Subcutaneous abdominal adipose tissue (tissue), 5 donors: ENCODE measurements around the gene CALD1.
"Not testable (repeated sequence)": the region's sequence is repeated elsewhere in the genome, so short reads cannot be mapped to it uniquely, and the experiment has no call there.

Experiments used
- H3K27ac ChIP-seq: one replicate; pipeline ENCODE4 v1.7.0; 2013; ENCODE audit warnings: low read depth, mild to moderate bottlenecking, inconsistent platforms, low read length, moderate library complexity
- H3K27me3 ChIP-seq, 5 donors: one replicate each; pipeline ENCODE4 v1.7.0; 2013; ENCODE audit warnings: low read length in 5 of 5, inconsistent platforms in 1 of 5; ENCODE audit not compliant: control insufficient read depth in 5 of 5, insufficient read depth in 4 of 5
- H3K36me3 ChIP-seq, 5 donors: one replicate each; pipeline ENCODE4 v1.7.0; 2013; ENCODE audit warnings: low read length in 5 of 5; ENCODE audit not compliant: control insufficient read depth in 5 of 5, insufficient read depth in 5 of 5
- H3K4me1 ChIP-seq, 5 donors: one replicate each; pipeline ENCODE4 v1.7.0; 2013; ENCODE audit warnings: low read length in 5 of 5, mild to moderate bottlenecking in 3 of 5, moderate library complexity in 1 of 5; ENCODE audit not compliant: control insufficient read depth in 5 of 5, insufficient read depth in 5 of 5
- H3K4me3 ChIP-seq, 5 donors: one replicate each; pipeline ENCODE4 v1.7.0; 2013; ENCODE audit warnings: low read length in 5 of 5, low read depth in 1 of 5
- H3K9ac ChIP-seq, 5 donors: one replicate each; pipeline ENCODE4 v1.7.0; 2013; ENCODE audit warnings: low read length in 5 of 5, mild to moderate bottlenecking in 4 of 5, moderate library complexity in 3 of 5
- H3K9me3 ChIP-seq, 5 donors: one replicate each; pipeline ENCODE4 v1.7.0; 2013; ENCODE audit warnings: low read length in 5 of 5; ENCODE audit not compliant: control insufficient read depth in 5 of 5
- donor health status: healthy.
- donor health status: healthy.
- donor health status: healthy.
- donor health status: healthy.
- donor health status: healthy.

The CALD1 gene

DNA sequence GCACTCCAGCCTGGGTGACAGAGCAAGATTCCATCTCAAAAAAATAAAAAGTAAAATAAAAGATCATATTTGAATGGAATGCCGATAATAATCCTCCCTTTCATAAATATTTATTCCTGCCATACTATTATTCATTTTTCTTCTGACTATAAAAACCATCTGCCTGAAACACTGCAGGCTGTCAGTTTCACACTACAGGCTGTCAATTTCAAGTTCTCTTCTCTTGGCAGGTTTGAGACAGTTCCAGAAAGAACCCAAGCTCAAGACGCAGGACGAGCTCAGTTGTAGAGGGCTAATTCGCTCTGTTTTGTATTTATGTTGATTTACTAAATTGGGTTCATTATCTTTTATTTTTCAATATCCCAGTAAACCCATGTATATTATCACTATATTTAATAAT lies 188.7 kb downstream of the CALD1 start:
- no peak overlapping the region for H3K27ac ChIP-seq
- peaks cover 0 to 15% (median 7%) of the 10 kb centered on the region in 5 donors for H3K4me1 ChIP-seq
- H3K9ac ChIP-seq, result no peak overlapping the region
- peaks cover 12 to 36% (median 27%) of the 10 kb centered on the region in 5 donors for H3K36me3 ChIP-seq
- no peaks in the 10 kb centered on the region for H3K9me3 ChIP-seq
- H3K4me3 ChIP-seq, result no peak overlapping the region
- no peaks in the 10 kb centered on the region for H3K27me3 ChIP-seq

DNA sequence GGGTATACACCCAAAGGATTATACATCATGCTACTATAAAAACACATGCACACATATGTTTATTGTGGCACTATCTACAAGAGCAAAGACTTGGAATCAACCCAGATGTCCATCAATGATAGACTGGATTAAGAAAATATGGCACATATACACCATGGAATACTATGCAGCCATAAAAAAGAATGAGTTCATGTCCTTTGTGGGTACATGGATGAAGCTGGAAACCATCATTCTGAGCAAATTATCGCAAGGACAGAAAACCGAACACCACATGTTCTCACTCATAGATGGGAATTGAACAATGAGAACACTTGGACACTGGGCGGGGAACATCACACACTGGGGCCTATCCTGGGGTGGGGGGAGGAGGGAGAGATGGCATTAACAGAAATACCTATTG lies 202.2 kb downstream of the CALD1 start:
- H3K4me1 ChIP-seq, H3K4me3 ChIP-seq, H3K27me3 ChIP-seq, H3K9me3 ChIP-seq, H3K36me3 ChIP-seq, H3K27ac ChIP-seq, H3K9ac ChIP-seq: not testable (repeated sequence)

DNA sequence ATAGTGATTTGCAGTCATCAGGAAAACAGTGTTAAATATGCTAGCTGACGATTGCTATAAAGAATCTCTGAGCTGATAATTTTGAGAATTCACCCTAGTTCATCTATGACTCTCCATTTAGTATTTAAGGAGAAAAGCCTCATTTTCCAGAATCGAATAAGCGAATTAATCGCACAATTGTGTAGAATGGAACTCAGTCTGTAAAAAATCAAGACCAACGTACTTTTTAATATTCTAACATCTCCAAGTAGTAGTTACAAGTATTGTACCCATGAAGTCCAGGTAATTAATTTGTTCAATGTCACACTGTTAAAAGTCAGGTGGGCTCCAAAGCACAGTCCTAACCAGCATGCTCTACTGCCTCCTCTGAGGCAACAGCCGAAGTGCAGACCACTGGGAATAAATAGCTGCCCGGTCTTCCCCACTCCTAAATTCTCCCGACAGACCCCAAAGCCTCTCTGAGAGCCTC lies 206.5 kb downstream of the CALD1 start:
- H3K4me1 ChIP-seq, result peaks cover 0 to 12% (median 9%) of the 10 kb centered on the region in 5 donors
- no peaks in the 10 kb centered on the region for H3K27me3 ChIP-seq
- H3K9me3 ChIP-seq, result no peaks in the 10 kb centered on the region
- H3K27ac ChIP-seq, result peak overlapping the region; percentile 84
- peak overlapping the region; percentile 81 to 93 (median 87) for H3K4me3 ChIP-seq
- H3K36me3 ChIP-seq, result no peaks in the 10 kb centered on the region
- H3K9ac ChIP-seq, result peak overlapping the region; percentile 8 to 92 (median 85)

DNA sequence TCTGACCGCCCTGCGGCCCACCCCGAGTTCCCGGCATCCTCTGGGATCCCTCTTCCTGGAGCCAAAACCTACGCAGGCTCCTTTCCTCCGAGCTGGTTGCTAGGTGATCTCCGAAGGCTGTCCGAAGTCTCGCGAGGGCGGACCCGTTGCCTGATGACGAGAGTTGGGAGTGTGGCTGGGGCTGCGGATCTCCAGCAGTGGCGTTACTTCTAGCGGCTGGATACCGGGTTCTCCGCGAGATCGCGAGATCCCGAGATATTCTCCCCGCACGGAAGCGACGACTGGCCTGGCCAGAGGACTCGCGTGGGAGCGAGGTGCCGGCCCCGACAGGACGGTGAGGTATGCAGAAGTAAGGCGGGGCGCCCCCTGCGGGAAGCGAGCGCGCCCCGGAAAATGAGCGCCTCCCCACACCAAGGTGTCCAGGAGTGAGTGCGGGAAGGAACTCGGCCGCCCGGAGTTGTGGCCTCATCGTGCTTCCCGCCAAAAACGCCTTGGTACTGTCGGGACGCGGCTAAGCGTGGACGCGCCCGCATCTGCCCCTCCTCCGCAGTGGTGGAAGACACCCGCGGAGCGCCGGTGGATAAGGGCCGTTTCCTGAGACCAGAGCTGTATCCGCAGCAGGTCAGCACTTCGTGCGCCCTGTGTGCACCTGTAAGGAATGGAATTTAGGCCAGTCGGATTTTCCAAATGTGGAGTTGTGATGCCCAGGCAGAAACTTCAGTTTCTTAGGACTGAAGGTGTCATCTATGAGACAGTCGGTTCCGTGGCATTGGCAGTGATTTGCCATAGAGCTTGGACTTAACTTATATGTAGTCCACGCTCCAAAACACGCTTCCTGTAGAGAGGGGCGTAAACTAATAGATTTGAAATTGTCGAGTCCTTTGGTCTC lies 207.2 kb downstream of the CALD1 start, which contains the start of gene AGBL3:
Gene AGBL3, plus strand, starts transcription at position 146 of the 889 bp plus-strand sequence. CDS start 1,426 bp downstream, outside the sequence.
- Histone ChIP-seq H3K4me3 (peak within 1 kb of the TSS; percentile 81 to 93 (median 88)), H3K9me3 (no peaks in the 10 kb centered on the region), H3K9ac (peak within 1 kb of the TSS; percentile 12 to 92 (median 85)), H3K27me3 (no peaks in the 10 kb centered on the region), H3K27ac (peak within 1 kb of the TSS; percentile 84), H3K4me1 (peaks cover 0 to 12% (median 9%) of the 10 kb centered on the region in 5 donors), H3K36me3 (no peaks in the 10 kb centered on the region)

DNA sequence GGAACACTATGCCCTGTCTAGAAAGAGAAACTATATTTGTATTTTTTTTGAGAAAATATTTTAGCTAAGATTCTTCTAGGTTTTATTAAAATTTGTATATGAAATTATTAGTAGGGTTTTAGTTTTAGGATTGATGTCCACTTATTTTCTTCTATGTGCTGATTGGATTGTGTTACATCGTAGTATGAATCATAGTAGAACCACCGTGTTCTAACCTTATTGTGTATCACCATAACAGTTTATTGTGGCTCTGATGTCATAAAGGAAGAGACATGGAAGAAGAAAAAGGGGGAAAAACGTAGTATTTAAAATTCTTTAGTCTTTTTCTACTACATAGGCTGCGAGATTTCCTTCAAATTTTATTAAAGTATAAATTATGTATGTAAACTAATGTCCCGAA lies 208.7 kb downstream of the CALD1 start:
- H3K4me3 ChIP-seq, result no peak overlapping the region
- H3K27ac ChIP-seq, result no peak overlapping the region
- no peaks in the 10 kb centered on the region for H3K27me3 ChIP-seq
- peaks cover 0 to 20% (median 10%) of the 10 kb centered on the region in 5 donors for H3K4me1 ChIP-seq
- no peak overlapping the region for H3K9ac ChIP-seq
- H3K36me3 ChIP-seq, result no peaks in the 10 kb centered on the region
- H3K9me3 ChIP-seq, result no peaks in the 10 kb centered on the region

DNA sequence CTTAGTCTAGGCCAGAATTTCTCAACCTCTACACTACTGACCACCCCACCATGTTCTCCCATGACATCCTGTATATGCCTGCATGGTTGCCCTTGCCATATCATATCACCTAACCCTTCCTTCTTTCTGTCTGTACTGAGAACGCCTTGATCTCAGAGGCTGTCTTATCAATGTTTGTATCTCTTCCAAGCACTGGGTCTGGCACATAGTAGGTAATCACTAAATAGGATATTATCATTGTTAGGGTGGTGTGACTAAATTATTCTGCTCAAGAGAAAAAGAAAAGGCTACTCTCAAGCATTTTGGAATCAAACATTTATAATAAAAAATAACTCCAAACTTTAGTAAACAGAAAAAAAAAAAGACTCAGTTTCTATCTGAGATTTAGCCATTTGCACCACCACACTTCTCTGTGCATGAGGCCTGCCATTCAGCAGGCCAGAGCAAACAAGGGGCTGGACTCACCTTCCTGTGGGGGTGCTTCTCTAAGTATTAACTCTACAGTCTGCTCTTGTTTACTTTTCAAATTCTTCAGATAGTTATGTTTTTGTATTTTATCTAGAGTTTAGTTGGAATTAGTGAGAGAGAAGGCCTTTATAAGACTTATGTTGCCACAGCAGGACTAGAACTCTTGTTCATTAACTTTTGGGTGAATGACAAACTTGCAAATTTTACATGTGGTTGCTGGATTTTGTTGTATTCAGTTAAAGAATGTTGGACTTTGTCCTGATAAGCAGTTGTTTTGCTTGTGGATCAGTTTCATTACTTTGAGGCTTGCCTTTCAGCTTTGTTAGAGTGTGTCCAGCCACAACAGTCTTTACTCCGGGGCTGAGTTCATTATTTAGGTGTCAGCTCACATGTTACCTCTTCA lies 212.3 kb downstream of the CALD1 start:
- Histone ChIP-seq H3K27me3 (no peaks in the 10 kb centered on the region), H3K4me3 (no peak overlapping the region), H3K9me3 (no peaks in the 10 kb centered on the region), H3K27ac (peak overlapping the region; percentile 14), H3K4me1 (peaks cover 0 to 24% (median 14%) of the 10 kb centered on the region in 5 donors), H3K9ac (no peak overlapping the region), H3K36me3 (peaks cover 0 to 23% (median 5%) of the 10 kb centered on the region in 5 donors)

DNA sequence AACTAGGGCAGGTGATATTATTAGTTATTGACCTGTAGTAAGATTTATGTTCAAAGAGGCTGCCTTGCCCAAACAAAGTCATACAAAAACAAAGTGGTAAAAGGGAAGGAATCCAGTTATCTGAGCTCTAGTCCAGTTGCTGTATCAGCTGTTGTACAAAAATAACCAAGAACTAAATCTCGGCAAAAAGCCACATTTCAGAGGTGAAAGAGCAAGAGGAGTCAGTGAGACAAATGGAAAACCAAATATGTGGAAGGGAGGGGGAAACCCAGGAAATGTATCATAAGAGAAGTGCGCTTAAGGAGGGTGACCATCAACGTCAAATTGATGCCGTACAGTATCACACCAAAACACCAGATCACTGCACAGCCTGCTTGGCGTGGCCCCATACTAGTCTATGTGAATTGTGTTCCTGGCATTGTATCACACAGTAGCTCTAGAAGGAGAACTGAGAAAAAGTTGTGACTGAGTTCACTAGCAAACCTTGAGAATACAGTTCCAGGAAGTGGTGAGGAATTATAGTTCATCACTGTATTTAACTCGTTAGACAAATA lies 213.3 kb downstream of the CALD1 start:
- Histone ChIP-seq H3K4me3 (no peak overlapping the region), H3K27ac (peak overlapping the region; percentile 14), H3K4me1 (peaks cover 0 to 16% (median 10%) of the 10 kb centered on the region in 5 donors)

DNA sequence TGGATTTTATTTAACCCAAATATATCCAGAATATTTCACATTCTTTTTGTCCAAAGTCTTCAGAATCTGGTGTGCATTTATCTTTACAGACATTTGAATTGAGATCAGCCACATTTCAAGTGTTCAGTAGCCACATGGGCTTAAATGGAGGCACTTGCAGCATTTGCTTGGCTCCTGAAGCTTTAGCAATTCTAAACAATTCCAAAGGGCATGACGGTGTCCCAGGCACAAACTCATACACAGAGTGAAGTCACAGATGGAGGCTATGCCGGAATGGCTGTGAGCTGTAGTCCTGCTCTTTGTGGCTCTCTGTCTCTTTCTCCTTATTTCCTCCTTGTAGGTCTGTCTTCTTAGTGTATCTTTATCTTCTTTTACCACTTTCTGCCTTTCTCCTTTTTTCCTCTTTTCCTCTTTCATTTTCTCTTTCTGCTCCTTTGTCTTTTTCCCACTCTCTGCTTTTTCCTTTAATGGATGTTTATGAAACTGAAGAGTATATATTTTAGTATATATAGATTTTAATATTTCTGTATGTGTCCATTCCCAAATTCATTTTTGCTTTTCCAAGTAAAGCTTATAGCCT lies 214.5 kb downstream of the CALD1 start:
- Histone ChIP-seq H3K4me3 (no peak overlapping the region), H3K9ac (no peak overlapping the region), H3K4me1 (peaks cover 0 to 14% (median 10%) of the 10 kb centered on the region in 5 donors), H3K27ac (peak overlapping the region; percentile 3), H3K27me3 (no peaks in the 10 kb centered on the region), H3K9me3 (no peaks in the 10 kb centered on the region), H3K36me3 (peaks cover 0 to 32% (median 5%) of the 10 kb centered on the region in 5 donors)

More for the DNA sequence above, 213.3 kb downstream of the CALD1 start:
- no peak overlapping the region for H3K9ac ChIP-seq
- peaks cover 0 to 28% (median 5%) of the 10 kb centered on the region in 5 donors for H3K36me3 ChIP-seq
- H3K27me3 ChIP-seq, result no peaks in the 10 kb centered on the region
- no peaks in the 10 kb centered on the region for H3K9me3 ChIP-seq
